Measurements from ENCODE around the gene FICD. TPM values are rescaled to one million over a fixed set of nuclear protein-coding genes. Genes with fewer than 3 reads are reported as not detected.

Gene FICD
- total RNA-seq (2021; fragmentation: NEBNext Ultra II Directional; extraction: Animal tissue kit (Norgen Biotek cat#: 25700)), result 10 to 100 TPM in 2 of 6 experiments, 1 to 10 TPM in 4; 8.5 to 12.1 (median 9.9) TPM
- long read RNA-seq, transcript FICD-204 (3 exons, 3,347 nt), result major isoform, 20 of 34 reads
- long read RNA-seq, partial matches to known transcripts, result 2 of 34 reads
- long read RNA-seq, other reads (novel, unspliced or antisense), result 12 of 34 reads

GRCh38 chr12:108514973-108515814 lies at the start of gene FICD:
TSS of gene FICD (plus strand) at chr12:108515277. CDS start at chr12:108516973, 1,696 bp downstream.
- Mint-ChIP-seq H3K36me3 (ENCODE audit: low read depth) (peaks cover 16% of the 10 kb centered on the region), H3K4me3 (peak within 1 kb of the TSS; percentile 88), H3K4me1 (ENCODE audit: low read depth) (peaks cover 31% of the 10 kb centered on the region), H3K27ac (peak within 1 kb of the TSS; percentile 51), H3K27me3 (ENCODE audit: insufficient read depth) (peaks cover 13% of the 10 kb centered on the region), H3K9me3 (no peaks in the 10 kb centered on the region)
- TF ChIP-seq CTCF (IDR thresholded peaks at IDR 0.05), result peak; percentile 11; the same call in 1 of the 2 replicates
- peak; percentile 98 for DNase-seq

- no peak for TF ChIP-seq CTCF (IDR thresholded peaks at IDR 0.05)
- H3K4me3 Mint-ChIP-seq, result no peak overlapping the region
- H3K4me1 Mint-ChIP-seq (ENCODE audit: low read depth), result no peaks in the 10 kb centered on the region
- DNase-seq, result no peak
- H3K27ac Mint-ChIP-seq, result no peak overlapping the region
- H3K27me3 Mint-ChIP-seq (ENCODE audit: insufficient read depth), result peaks cover 5% of the 10 kb centered on the region
- H3K36me3 Mint-ChIP-seq (ENCODE audit: low read depth), result no peaks in the 10 kb centered on the region
- no peaks in the 10 kb centered on the region for H3K9me3 Mint-ChIP-seq
These were observed 49.7 kb upstream of the FICD start for GRCh38 chr12:108465417-108465816.

GRCh38 chr12:108468196-108468968 lies 46.7 kb upstream of the FICD start:
- H3K4me3 Mint-ChIP-seq, result no peak overlapping the region
- H3K27ac Mint-ChIP-seq, result no peak overlapping the region
- DNase-seq, result peak; percentile 18
- H3K27me3 Mint-ChIP-seq (ENCODE audit: insufficient read depth), result peaks cover 3% of the 10 kb centered on the region; the same call in 1 of the 2 replicates
- TF ChIP-seq CTCF (IDR thresholded peaks at IDR 0.05), result no peak
- H3K4me1 Mint-ChIP-seq (ENCODE audit: low read depth), result no peaks in the 10 kb centered on the region
- H3K9me3 Mint-ChIP-seq, result no peaks in the 10 kb centered on the region
- no peaks in the 10 kb centered on the region for H3K36me3 Mint-ChIP-seq (ENCODE audit: low read depth)

- DNase-seq, result no peak
- H3K4me1 Mint-ChIP-seq (ENCODE audit: low read depth), result no peaks in the 10 kb centered on the region
- no peaks in the 10 kb centered on the region for H3K36me3 Mint-ChIP-seq (ENCODE audit: low read depth)
- no peaks in the 10 kb centered on the region for H3K9me3 Mint-ChIP-seq
- peaks cover 5% of the 10 kb centered on the region; the same call in 1 of the 2 replicates for H3K27me3 Mint-ChIP-seq (ENCODE audit: insufficient read depth)
- H3K4me3 Mint-ChIP-seq, result no peak overlapping the region
- no peak for TF ChIP-seq CTCF (IDR thresholded peaks at IDR 0.05)
- H3K27ac Mint-ChIP-seq, result no peak overlapping the region
These were observed 41.5 kb upstream of the FICD start for GRCh38 chr12:108473400-108474055.

GRCh38 chr12:108475396-108475795 lies 39.7 kb upstream of the FICD start:
- no peak for TF ChIP-seq CTCF (IDR thresholded peaks at IDR 0.05)
- Mint-ChIP-seq H3K36me3 (ENCODE audit: low read depth) (no peaks in the 10 kb centered on the region), H3K27me3 (ENCODE audit: insufficient read depth) (peaks cover 5% of the 10 kb centered on the region; the same call in 1 of the 2 replicates), H3K27ac (no peak overlapping the region), H3K4me3 (no peak overlapping the region), H3K9me3 (no peaks in the 10 kb centered on the region), H3K4me1 (ENCODE audit: low read depth) (no peaks in the 10 kb centered on the region)
- DNase-seq, result no peak

All from HFFc6 (cell line).